ENCODE results near the gene CAMKK2. TPM values are rescaled to one million over a fixed set of nuclear protein-coding genes. Genes with fewer than 3 reads are reported as not detected.
A peak's percentile ranks its signal among the peaks of the same experiment; 100 is the strongest.
"Not testable (repeated sequence)": the region's sequence is repeated elsewhere in the genome, so short reads cannot be mapped to it uniquely, and the experiment has no call there.

Gene CAMKK2
- total RNA-seq, 1 experiment from 2014 or later = 13.5 TPM

GRCh38 chr12:121201140-121201539 lies 95.4 kb downstream of the CAMKK2 start:
- DNase-seq (ENCODE audit: low read depth) = not testable (repeated sequence)

- no peak for DNase-seq (ENCODE audit: low read depth)
These were observed 97.6 kb downstream of the CAMKK2 start for GRCh38 chr12:121198949-121199348.

GRCh38 chr12:121196902-121197301 lies 99.6 kb downstream of the CAMKK2 start:
- DNase-seq (ENCODE audit: low read depth) = no peak

GRCh38 chr12:121191151-121191550 lies 105.4 kb downstream of the CAMKK2 start:
- no peak for DNase-seq (ENCODE audit: low read depth)

- peak; percentile 95 for DNase-seq (ENCODE audit: low read depth)
These were observed 105.9 kb downstream of the CAMKK2 start for GRCh38 chr12:121190523-121191031.

DNA sequence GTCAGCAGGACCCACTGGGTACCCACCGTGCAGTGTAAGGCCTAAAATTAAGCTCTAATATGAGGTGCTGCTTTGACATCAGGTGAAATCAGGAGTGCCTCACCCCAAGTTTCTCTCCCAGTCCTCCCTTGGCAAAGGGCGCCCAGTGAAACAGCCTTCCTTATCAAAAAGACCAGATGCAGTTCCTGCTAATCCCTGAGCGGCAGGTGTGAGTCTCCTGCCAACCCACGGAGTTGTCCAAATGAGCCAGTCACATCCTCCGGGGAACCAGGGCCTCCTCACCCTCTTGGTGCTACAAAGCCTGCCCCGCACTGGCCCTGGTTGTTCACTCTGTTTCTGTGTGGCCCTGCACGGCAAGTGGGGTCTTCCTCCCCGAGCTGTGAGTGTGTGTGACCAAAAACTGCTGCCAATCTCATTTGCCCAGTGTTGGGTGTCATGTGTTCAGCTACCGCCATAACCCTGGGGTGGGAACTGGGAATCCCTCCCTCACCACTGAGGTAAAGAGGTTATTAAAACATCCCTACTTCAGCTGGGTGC lies 106.8 kb downstream of the CAMKK2 start:
- DNase-seq (ENCODE audit: low read depth) = no peak

GRCh38 chr12:121189131-121189530 lies 107.4 kb downstream of the CAMKK2 start:
- DNase-seq (ENCODE audit: low read depth) = no peak

GRCh38 chr12:121188227-121188626 lies 108.3 kb downstream of the CAMKK2 start:
- DNase-seq (ENCODE audit: low read depth) = no peak

Other genes with a start within 250 kb of the CAMKK2 start
- 0.11 and 0.32 TPM in 2 replicates for gene P2RX7, start 163.8 kb downstream of the CAMKK2 start, total RNA-seq (2014; rRNA removed)
- gene P2RX4, start 86.6 kb downstream of the CAMKK2 start, total RNA-seq (2014; rRNA removed) = 14.0 and 14.6 TPM in 2 replicates
- gene ANAPC5, start 55.7 kb upstream of the CAMKK2 start, total RNA-seq (2014; rRNA removed) = 131 and 137 TPM in 2 replicates
- 49.5 and 59.9 TPM in 2 replicates for gene RNF34, start 103.4 kb upstream of the CAMKK2 start, total RNA-seq (2014; rRNA removed)

Data from LHCN-M2 (cell line).